AG09319 (cell line): ENCODE data around the gene ZNF331.

Experiments used
- DNase-seq: peaks from one replicate; pipeline ENCODE4 v3.0.0-alpha.2; 2010; ENCODE audit warnings: low read depth; ENCODE audit errors: extremely low read depth
- TF ChIP-seq, protein P1 (sequence below): IDR thresholded peaks from 2 replicates; pipeline ENCODE4 v1.5.1; 2011; ENCODE audit warnings: low read depth, mild to moderate bottlenecking, inconsistent platforms, low read length, moderate library complexity

Gene ZNF331

DNA sequence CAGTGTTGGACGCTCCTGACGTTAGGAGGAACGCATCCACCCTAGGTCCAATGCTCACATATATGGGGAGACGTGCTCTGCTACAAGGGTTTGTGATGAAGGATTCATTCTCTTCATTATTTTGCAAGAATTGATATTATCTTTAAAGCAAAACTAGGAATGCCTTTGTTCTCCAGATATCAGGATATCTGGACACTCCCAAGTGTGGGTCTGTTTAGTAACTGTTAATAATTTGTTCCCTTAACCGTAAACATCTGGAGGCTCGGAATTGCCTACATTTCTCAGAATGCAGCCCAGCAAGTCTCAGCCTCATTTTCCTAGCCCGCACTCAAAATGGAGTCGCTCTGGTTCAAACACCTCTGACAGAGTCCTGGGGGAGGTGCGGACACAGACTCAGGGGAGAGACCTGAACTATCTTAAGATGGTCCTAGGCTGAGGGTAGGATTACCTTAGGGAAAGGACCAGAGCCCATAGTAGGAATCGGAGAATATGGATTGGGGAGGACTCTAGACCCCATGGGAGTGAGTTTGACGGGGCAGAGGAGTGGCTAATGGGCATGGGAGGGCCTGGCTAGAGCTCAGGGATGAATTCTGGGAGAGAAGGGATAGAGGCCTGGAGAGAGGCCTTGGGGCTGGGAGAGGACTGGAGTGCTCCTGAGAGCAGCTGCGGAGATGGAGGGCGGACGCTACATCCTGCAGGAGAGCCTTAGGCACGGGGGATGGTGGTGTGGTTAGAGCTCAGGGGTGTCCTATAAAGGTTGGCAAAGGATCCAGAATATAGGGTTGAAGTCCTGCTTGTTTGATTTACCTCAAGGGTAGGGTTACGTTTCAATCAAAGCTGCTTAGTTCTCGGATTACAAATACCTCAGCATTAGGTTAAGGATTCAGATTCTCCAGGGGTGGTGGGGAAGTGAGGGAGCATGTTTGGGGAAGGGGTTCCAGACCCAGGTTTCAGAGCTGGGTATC is 43.2 kb downstream of the ZNF331 start:
- TF ChIP-seq, protein P1, sequence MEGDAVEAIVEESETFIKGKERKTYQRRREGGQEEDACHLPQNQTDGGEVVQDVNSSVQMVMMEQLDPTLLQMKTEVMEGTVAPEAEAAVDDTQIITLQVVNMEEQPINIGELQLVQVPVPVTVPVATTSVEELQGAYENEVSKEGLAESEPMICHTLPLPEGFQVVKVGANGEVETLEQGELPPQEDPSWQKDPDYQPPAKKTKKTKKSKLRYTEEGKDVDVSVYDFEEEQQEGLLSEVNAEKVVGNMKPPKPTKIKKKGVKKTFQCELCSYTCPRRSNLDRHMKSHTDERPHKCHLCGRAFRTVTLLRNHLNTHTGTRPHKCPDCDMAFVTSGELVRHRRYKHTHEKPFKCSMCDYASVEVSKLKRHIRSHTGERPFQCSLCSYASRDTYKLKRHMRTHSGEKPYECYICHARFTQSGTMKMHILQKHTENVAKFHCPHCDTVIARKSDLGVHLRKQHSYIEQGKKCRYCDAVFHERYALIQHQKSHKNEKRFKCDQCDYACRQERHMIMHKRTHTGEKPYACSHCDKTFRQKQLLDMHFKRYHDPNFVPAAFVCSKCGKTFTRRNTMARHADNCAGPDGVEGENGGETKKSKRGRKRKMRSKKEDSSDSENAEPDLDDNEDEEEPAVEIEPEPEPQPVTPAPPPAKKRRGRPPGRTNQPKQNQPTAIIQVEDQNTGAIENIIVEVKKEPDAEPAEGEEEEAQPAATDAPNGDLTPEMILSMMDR: no peak

DNA sequence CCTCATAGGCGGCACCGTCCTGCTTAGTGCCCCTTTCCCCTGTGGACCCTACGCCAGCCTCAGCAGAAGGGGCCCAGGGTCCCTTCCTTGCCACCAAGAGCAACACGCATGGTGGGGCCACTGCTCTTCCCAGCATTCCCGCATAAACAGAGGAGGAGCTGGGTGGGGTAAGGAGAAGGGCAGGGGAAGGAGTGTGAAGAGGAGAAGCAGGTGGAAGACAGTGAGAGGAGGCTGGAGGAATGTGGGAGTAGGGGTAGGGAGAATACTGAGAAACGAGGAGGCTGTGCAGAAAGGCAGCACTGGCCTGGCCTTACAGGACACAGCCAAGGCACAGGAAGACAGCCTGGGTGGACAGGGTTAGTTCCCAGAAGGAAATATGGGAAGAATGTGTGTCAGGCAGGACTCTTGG is 43.9 kb downstream of the ZNF331 start:
- TF ChIP-seq, protein P1: no peak
- no peak for DNase-seq

More for the DNA sequence above, 43.2 kb downstream of the ZNF331 start:
- no peak for DNase-seq

DNA sequence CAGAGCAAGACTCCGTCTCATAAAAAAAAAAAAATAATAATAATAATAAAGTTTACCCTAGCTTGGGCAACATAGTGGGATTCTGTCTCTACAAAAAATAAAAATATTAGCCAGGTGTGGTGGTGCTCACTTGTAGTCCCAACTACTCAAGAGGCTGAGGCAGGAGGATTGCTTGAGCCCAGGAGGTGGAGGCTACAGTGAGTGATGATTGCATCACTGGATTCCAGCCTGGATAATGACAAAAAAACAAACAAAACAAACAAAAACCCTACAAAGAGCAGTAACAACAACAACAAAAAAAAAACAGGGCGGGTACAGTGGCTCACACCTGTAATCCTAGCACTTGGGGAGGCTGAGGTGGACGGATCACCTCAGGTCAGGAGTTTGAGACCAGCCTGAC is 45.2 kb downstream of the ZNF331 start:
- DNase-seq: no peak
- TF ChIP-seq, protein P1: no peak

DNA sequence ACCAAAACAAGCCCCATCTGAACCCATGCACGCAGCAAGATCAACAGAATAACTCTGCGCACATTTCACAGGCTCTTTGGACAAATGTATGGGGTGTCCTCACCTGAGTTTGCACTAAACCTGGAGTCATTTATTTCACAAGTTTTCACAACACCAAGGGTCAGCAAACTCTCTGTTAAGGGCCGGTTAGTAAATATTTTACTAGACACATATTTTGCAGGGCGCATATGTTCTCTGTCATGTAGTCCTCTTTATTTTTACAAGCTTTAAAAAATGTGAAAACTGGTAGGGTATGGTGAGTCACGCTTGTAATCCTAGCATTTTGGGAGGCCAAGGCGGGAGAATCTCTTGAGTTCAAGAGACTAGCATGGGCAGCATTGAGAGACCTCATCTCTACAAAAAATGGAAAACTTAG is 48.3 kb downstream of the ZNF331 start:
- no peak for DNase-seq
- TF ChIP-seq, protein P1: no peak

DNA sequence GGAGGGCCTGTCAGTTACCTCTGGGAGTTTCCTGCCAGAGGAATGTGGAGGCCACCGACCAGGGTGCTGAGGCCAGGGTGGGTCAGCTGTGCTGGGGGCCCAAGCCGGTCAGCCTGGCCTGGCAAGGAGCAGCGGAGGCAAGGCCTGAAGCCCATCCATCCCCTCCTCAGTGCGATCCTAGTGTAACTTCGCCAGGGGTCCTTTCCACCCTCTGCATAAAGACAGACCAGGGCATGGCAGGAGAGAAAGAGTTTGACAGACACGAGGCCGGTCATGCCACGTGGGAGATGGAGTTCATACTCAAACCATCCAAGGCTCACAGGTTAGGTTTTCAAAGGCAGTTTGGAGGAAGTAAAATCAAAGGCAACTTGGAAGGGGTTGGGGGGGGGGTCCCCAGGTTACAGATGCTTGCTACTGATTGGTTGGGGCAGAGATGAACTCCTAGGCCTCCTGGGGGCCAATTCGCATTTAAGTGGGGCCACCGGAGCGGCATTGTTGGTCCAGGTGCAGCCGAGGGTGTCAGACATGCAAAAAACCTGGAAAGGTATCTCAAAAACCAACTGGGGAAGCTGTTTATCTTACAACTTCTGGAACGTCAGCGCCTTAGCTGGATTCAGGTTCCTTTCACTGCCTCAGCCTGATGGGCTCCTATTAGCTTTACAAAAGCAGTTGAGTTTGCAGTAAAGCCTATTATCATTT is 57.0 kb downstream of the ZNF331 start:
- no peak for DNase-seq
- TF ChIP-seq, protein P1: no peak

DNA sequence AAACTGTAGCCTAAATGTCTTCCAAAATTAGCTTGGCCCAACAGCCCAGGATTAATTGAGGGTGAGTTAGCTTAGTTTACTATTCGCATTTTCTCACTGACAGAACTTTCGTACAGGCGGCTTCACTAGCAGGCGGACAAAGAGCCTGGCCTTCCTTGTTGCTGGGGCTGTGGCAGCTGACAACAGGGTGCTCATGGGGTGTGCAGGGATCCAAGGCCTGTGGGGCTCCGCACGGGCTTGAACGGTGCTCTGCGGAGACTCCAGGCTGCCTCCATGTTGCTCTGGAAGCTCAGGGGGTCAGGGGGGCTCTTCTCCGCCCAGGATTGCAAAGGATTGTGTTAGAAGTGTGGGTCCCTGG is 57.5 kb downstream of the ZNF331 start:
- no peak for DNase-seq
- TF ChIP-seq, protein P1: no peak

DNA sequence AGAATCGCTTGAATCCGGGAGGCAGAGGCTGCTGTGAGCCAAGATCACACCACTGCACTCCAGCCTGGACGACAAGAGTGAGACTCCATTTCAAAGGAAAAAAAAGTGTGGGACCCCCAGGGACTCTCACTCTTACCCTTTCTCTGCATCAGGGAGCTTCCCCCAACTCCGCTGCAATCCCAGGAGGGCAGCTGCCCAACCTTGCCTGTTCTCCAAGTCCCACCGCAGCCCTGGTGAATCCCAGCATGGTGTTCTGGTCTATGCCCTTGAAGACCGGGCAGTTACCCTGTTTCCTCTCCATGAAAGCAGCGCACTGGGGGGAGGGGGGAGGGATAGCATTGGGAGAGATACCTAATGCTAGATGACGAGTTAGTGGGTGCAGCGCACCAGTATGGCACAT is 58.1 kb downstream of the ZNF331 start:
- DNase-seq: no peak
- TF ChIP-seq, protein P1: no peak
